ENCODE results near the gene OBSCN. TPM values are rescaled to one million over a fixed set of nuclear protein-coding genes. Genes with fewer than 3 reads are reported as not detected.

The OBSCN gene
- total and polyA plus RNA-seq, 2 of the 13 experiments (the other 11 are each of a cell fraction or from before 2014, with no cell fraction given) = 0.20 TPM

DNA sequence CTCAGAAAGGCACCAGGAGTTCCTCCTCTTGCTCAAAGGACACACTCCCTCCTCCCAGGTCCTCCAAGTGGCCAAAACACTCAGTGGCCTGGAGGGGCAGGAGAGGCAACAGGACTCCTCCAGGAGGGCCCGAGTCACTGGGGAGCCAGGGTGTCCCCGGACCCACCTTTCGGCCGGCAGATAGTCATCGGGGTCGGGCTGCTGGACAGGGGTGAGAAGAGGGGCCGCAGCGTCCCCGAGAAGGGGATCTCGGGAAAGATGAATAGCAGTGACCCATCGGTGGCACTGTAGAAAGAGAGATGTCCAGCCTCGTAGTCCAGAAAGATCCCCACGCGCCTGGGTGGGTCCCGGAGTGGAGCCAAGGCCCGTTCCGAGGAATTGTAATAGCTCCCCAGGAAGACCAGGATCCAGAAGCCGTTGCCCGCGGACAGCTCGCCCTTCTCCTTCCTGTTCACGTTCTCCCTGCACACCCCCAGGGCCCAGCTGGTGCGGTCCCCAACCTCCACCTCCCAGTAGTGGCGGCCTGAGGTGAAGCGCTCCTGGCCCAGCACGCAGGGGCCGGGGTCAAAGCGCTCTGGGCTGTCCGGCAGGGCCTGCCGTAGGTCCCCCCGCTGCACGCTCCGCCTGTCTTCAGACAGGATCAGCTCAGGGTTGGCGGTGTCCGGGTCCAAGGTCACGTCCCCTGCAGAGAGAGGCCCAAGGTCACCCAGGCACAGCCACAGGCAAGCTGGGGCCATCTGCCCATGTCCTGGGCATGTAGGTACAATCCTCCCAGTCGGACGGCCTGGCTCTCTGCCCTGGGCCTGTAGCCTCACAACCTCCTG, 186.9 kb downstream of the OBSCN start (continued):
- TF ChIP-seq ZNF784 (CRISPR knock-in tag; IDR thresholded peaks at IDR 0.05; ENCODE audit: borderline replicate concordance) (no peak), HOXA3 (CRISPR knock-in tag; IDR thresholded peaks at IDR 0.05) (peak; percentile 85), HNF4A (CRISPR knock-in tag; IDR thresholded peaks at IDR 0.05) (peak; percentile 88), ZNF773 (CRISPR knock-in tag; IDR thresholded peaks at IDR 0.05; ENCODE audit: borderline replicate concordance) (no peak), ZNF552 (CRISPR knock-in tag; IDR thresholded peaks at IDR 0.05; ENCODE audit: borderline replicate concordance) (no peak), RAD21 (CRISPR knock-in tag; IDR thresholded peaks at IDR 0.05) (no peak), NR2C2 (CRISPR knock-in tag; IDR thresholded peaks at IDR 0.05; ENCODE audit: borderline replicate concordance) (peak; percentile 49), ZNF512 (CRISPR knock-in tag; IDR thresholded peaks at IDR 0.05) (no peak), GMEB2 (CRISPR knock-in tag; IDR thresholded peaks at IDR 0.05; ENCODE audit: low read depth) (no peak), GLI4 (CRISPR knock-in tag; IDR thresholded peaks at IDR 0.05; ENCODE audit: borderline replicate concordance) (no peak), SUZ12 (IDR thresholded peaks at IDR 0.05; ENCODE audit: low read depth, low read length) (no peak), TCF7 (IDR thresholded peaks at IDR 0.05; ENCODE audit: low read depth) (no peak), NFE2L2 (IDR thresholded peaks at IDR 0.05; ENCODE audit: low read length) (no peak), GATAD1 (CRISPR knock-in tag; IDR thresholded peaks at IDR 0.05) (no peak), ZNF256 (CRISPR knock-in tag; conservative IDR thresholded peaks at IDR 0.05) (no peak)
- TF ChIP-seq, protein P1, sequence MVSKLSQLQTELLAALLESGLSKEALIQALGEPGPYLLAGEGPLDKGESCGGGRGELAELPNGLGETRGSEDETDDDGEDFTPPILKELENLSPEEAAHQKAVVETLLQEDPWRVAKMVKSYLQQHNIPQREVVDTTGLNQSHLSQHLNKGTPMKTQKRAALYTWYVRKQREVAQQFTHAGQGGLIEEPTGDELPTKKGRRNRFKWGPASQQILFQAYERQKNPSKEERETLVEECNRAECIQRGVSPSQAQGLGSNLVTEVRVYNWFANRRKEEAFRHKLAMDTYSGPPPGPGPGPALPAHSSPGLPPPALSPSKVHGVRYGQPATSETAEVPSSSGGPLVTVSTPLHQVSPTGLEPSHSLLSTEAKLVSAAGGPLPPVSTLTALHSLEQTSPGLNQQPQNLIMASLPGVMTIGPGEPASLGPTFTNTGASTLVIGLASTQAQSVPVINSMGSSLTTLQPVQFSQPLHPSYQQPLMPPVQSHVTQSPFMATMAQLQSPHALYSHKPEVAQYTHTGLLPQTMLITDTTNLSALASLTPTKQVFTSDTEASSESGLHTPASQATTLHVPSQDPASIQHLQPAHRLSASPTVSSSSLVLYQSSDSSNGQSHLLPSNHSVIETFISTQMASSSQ (IDR thresholded peaks at IDR 0.05; ENCODE audit: low read depth) = no peak
- TF ChIP-seq, protein P1 (CRISPR knock-in tag; IDR thresholded peaks at IDR 0.05; ENCODE audit: borderline replicate concordance) = no peak
- TF ChIP-seq, protein P2, sequence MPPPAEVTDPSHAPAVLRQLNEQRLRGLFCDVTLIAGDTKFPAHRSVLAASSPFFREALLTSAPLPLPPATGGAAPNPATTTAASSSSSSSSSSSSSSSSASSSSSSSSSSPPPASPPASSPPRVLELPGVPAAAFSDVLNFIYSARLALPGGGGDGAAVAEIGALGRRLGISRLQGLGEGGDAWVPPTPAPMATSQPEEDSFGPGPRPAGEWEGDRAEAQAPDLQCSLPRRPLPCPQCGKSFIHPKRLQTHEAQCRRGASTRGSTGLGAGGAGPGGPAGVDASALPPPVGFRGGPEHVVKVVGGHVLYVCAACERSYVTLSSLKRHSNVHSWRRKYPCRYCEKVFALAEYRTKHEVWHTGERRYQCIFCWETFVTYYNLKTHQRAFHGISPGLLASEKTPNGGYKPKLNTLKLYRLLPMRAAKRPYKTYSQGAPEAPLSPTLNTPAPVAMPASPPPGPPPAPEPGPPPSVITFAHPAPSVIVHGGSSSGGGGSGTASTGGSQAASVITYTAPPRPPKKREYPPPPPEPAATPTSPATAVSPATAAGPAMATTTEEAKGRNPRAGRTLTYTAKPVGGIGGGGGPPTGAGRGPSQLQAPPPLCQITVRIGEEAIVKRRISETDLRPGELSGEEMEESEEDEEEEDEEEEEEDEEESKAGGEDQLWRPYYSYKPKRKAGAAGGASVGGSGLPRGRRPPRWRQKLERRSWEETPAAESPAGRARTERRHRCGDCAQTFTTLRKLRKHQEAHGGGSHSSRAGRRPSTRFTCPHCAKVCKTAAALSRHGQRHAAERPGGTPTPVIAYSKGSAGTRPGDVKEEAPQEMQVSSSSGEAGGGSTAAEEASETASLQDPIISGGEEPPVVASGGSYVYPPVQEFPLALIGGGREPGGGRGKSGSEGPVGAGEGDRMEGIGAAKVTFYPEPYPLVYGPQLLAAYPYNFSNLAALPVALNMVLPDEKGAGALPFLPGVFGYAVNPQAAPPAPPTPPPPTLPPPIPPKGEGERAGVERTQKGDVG (CRISPR knock-in tag; IDR thresholded peaks at IDR 0.05; ENCODE audit: borderline replicate concordance) = peak; percentile 96; the same call in 1 of the 2 replicates
